GM13976 (cell line): ENCODE measurements around the gene RABL2B.
A peak's percentile ranks its signal among the peaks of the same experiment; 100 is the strongest.

Experiments
- DNase-seq: peaks from one replicate; pipeline ENCODE4 v3.0.0; 2012; ENCODE audit warnings: low spot score
- in situ Hi-C: fragments of 300-500 bp; cut with MboI; formaldehyde crosslinking; loops from one replicate; pipeline ENCODE4 v1.12.0; 2022; ENCODE audit warnings: low sequenced_read_pairs, mixed read lengths, inconsistent platforms; ENCODE audit not compliant: unreplicated experiment
- TF ChIP-seq, protein P1 (sequence below): IDR thresholded peaks from 2 replicates; pipeline ENCODE4 v1.5.1; 2012; ENCODE audit warnings: borderline replicate concordance, mild to moderate bottlenecking; ENCODE audit not compliant: insufficient read depth; ENCODE audit errors: extremely low read depth, missing control alignments, control extremely low read depth

Gene RABL2B

DNA sequence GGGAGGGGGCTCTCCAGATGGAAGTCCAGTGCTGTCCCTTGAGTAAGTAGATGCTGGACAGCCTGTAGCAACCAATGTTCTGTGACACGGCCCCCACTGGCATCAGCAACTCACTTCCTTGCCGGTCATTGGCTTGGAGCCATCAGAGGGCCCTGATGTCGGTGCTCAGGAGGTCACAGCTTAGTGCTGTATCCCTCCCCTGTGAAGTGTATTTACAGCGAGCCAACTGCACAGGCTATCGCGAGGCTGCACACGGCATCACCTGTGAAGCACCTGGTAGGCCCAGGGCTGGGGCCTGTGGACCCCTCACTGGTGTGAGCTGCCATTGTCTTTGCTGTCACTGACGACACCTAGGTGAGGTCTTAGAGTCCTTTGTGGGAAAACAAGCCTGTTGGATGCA lies 58.8 kb downstream of the RABL2B start:
- in situ Hi-C loops = no loop called here
- TF ChIP-seq, protein P1, sequence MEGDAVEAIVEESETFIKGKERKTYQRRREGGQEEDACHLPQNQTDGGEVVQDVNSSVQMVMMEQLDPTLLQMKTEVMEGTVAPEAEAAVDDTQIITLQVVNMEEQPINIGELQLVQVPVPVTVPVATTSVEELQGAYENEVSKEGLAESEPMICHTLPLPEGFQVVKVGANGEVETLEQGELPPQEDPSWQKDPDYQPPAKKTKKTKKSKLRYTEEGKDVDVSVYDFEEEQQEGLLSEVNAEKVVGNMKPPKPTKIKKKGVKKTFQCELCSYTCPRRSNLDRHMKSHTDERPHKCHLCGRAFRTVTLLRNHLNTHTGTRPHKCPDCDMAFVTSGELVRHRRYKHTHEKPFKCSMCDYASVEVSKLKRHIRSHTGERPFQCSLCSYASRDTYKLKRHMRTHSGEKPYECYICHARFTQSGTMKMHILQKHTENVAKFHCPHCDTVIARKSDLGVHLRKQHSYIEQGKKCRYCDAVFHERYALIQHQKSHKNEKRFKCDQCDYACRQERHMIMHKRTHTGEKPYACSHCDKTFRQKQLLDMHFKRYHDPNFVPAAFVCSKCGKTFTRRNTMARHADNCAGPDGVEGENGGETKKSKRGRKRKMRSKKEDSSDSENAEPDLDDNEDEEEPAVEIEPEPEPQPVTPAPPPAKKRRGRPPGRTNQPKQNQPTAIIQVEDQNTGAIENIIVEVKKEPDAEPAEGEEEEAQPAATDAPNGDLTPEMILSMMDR = no peak
- DNase-seq = no peak

DNA sequence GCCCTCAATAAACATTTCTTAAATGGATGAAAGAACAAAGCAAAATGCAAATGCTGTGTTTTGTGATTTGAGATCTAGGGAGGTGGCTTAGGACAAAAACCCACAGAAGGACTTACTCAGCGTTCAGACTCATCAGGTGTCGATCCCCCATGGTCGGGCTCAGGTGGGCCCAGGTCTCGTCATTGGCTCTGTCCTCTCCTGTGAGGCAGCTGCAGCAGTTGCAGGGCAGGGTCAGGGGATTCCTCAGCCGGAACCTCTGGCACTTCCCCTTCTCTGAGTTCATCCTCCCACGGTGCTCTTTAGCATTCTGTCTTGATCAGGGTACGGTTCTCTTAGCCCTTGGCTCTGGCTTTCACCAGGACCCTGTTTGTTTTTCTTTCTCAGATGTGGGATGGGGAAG lies 59.4 kb downstream of the RABL2B start:
- TF ChIP-seq, protein P1 = no peak
- peak; percentile 71 for DNase-seq
- in situ Hi-C loops = no loop called here

DNA sequence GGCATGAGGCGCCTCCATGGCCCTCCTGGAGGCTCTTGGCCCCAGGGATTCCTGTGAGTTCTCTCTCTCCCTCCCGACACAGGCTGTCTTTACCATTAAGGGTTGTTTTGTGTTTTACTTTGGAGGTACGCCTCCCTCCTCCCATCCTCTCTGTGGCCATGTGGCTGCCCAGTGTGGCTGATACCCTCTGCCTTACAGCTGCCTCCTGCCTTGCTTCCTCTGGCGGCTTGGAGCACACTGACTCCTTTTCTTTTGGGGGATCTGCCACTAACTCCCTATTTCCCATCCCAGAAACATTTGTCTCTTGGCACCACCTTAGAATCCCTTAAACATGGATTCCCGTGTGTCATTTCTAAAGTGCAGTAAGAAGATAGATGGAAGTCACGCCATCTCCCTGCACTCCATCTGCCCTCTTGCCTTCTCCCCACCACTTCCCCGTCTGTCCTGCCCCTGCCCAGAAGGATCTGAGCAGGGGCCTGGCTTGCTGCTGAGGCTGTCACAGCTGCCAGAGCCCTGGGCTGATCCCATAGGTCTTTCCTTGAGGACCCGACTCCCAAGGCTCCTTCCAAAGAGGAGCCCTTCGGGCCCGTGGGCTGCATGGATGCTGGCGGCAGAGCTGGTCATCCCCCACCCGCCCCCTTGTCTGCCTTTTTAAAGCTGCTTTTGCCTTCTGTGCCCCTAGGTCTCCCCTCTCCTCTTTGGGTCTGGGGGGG lies 60.6 kb downstream of the RABL2B start:
- DNase-seq = no peak
- in situ Hi-C loops = no loop called here
- TF ChIP-seq, protein P1 = no peak

DNA sequence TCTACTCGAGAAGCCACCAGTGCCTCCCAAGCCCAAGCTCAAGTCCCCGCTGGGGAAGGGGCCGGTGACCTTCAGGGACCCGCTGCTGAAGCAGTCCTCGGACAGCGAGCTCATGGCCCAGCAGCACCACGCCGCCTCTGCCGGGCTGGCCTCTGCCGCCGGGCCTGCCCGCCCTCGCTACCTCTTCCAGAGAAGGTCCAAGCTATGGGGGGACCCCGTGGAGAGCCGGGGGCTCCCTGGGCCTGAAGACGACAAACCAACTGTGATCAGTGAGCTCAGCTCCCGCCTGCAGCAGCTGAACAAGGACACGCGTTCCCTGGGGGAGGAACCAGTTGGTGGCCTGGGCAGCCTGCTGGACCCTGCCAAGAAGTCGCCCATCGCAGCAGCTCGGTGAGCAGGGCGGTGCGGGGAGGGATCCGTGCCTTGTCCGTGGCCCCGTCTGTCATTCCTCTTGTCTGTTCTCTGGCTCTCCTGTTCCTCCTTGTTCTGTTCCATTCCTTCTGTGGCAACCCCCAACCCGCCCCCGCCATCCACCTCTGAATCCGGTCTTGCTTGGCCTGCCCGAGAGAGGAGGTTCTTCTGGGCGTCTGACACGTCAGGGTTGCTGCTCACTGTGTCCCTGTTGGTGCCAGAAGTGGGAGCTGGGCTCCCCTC lies 61.3 kb downstream of the RABL2B start:
- no peak for DNase-seq
- in situ Hi-C loops = no loop called here

DNA sequence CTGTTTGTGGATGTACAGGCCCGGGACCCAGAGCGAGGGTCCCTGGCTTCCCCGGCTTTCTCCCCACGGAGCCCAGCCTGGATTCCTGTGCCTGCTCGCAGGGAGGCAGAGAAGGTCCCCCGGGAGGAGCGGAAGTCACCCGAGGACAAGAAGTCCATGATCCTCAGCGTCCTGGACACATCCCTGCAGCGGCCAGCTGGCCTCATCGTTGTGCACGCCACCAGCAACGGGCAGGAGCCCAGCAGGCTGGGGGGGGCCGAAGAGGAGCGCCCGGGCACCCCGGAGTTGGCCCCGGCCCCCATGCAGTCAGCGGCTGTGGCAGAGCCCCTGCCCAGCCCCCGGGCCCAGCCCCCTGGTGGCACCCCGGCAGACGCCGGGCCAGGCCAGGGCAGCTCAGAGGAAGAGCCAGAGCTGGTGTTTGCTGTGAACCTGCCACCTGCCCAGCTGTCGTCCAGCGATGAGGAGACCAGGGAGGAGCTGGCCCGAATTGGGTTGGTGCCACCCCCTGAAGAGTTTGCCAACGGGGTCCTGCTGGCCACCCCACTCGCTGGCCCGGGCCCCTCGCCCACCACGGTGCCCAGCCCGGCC lies 62.1 kb downstream of the RABL2B start:
- TF ChIP-seq, protein P1 = no peak
- in situ Hi-C loops = no loop called here
- DNase-seq = no peak

More for the DNA sequence above, 61.3 kb downstream of the RABL2B start:
- TF ChIP-seq, protein P1 = no peak

DNA sequence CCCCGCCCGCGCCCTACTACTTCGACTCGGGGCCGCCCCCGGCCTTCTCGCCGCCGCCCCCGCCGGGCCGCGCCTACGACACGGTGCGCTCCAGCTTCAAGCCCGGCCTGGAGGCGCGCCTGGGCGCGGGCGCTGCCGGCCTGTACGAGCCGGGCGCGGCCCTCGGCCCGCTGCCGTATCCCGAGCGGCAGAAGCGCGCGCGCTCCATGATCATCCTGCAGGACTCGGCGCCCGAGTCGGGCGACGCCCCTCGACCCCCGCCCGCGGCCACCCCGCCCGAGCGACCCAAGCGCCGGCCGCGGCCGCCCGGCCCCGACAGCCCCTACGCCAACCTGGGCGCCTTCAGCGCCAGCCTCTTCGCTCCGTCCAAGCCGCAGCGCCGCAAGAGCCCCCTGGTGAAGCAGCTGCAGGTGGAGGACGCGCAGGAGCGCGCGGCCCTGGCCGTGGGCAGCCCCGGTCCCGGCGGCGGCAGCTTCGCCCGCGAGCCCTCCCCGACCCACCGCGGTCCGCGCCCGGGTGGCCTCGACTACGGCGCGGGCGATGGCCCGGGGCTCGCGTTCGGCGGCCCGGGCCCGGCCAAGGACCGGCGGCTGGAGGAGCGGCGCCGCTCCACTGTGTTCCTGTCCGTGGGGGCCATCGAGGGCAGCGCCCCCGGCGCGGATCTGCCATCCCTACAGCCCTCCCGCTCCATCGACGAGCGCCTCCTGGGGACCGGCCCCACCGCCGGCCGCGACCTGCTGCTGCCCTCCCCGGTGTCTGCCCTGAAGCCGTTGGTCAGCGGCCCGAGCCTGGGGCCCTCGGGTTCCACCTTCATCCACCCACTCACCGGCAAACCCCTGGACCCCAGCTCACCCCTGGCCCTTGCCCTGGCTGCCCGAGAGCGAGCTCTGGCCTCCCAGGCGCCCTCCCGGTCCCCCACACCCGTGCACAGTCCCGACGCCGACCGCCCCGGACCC lies 62.9 kb downstream of the RABL2B start:
- no peak for DNase-seq
- TF ChIP-seq, protein P1 = no peak
- in situ Hi-C loops = no loop called here
